HG02840 (cell line): ENCODE data around the gene BACH2.

ENCODE experiments used
- ATAC-seq: cut with Tn5 transposase; IDR thresholded peaks from one replicate; pipeline ENCODE4 v1.9.1; 2021; ENCODE audit warnings: mild to moderate bottlenecking, moderate library complexity, moderate number of reproducible peaks; ENCODE audit not compliant: unreplicated experiment, low FRiP score

The BACH2 gene

DNA sequence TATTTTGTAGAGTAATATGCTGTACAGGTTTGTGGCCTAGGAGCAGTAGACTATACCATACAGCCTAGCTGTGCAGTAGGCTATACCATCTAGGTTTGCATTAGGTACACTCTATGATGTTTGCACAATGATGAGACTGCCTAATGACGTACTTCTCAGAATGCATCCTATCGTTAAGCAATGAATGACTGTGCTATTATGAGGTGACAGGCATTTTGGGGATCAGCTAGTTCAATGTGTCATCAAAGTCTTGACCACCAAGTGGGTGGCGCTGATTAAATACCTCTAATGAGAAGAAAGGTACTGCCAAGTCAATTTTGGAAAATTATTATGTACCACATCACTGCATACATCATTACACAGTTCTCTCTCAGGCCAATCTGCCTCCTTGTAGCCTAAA lies 190.2 kb downstream of the BACH2 start:
- ATAC-seq, result no peak

DNA sequence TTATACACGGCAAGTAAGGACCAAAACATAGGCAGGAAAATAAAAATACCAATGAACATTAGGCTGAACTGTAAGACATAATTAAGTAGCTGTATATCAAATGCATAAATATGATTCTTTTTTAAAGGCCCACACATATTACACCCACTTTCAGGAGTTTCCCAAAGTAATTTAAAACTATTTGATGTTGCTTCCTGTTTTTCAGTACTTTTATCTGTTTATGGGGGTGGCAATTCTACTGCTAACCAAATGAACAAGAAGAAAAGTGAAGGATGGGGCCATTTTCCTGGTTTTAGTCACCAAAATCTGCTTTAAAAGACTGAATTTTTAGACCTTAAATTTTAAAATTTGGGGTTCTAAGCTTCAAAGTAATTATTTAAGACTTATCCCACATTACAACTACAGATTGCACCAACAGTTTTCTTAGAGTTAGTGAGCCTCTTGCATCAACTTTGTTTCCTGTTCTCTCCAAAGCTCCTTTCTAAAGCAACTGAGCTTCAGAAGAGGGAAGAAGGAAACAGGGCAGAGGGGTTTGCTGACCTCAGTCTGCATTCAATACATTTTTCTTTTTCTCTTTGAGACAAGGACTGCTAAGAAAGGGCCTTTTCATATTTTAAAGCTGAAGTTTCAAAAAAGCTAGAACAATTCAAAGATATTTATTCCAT lies 191.0 kb downstream of the BACH2 start:
- no peak for ATAC-seq

DNA sequence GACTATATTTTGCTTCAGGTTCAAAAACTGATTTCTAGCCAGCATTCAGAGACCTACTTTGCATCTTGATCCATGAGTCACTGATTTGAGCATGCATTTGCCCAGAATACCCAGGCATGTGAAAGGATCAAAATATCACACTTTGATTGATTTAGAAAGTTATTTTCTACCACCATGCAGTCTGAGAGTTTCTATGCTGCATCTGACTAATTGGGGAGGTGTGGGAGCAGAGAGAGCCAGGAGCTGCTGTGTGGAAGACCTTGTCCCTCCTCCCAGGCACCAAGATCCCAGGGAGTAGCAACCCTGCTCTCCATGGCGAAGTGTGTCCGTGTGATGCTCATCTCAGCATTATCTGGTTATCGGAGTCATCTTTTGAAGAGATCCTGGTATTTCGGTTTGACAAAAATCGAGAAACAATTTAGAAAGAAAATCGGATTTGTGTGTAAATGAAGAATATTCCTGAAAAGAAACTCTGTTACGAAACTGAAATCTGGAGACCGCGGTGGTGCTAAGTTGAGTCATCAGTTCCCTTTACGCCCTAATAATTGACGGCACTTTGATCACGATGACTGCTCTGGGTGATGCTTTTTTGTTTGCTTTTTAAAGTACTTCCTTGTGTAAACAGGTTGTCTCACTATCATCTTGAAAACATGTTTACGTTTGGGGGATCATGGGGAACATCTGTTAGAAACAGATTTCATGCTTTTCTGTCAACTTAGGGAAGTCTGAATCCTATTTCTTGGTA lies 193.4 kb downstream of the BACH2 start:
- ATAC-seq, result peak; percentile 72

DNA sequence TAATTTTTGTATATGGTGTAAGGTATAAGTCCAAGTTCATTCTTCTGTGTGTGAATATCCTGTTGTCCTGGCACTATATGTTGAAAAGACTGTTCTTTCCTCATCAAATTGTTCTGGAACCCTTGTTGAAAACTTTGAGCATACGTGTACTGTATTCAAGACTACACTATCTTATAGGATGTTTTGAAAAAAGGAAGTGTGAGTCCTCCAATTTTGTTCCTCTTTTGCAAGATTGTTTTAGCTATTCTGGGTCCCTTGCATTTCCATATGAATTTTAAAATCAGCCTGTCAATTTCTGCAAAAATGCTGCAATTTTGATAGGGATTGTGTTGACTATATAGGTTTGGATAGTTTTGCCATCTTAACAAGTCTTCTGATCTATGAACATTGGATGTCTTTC lies 195.2 kb downstream of the BACH2 start:
- ATAC-seq, result no peak

DNA sequence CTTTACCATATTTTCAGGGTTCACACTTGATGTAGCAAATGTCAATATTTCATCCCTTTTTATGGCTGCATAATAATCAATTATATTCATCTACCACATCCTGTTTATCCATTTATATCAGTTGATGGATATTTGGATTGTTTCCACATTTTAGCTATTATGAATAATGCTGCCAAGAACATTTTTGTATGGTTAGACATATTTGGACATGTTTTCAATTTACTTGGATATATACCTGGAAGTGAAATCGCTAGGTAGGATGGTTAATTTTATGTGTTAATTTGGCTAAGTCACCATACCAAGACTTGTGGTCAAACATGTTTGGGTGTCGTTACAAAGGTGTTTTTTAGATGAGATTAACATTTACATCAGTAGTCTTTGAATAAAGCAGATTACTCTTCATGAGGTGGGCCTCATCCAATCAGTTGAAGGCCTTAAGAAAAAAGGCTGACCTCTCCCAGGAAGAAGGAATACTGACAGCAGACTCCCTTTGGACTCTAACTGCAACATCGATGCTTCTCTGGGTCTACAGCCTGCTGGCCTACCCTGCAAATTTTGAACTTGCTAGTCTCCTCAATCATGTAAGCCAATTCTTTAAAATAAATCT lies 196.5 kb downstream of the BACH2 start:
- ATAC-seq, result no peak

DNA sequence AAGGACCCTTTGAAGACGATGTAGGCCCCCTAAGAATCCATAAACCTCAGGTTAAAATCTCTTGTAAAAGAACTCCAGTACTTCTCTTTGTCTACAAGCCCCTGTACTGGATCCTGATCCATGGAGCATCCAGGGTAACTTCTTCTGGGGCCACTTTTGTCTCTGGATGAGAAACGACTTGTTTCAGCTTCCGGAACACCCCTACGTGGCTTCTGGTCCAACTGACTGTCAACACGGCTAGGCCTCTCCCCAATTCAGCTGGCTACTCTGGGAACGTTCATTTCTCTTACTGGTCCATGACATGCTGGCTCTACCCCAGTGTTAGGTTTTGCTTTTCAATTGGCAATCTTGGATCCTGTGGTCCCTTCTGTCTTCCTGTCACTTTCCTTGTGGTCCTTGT lies 198.0 kb downstream of the BACH2 start:
- ATAC-seq, result no peak

DNA sequence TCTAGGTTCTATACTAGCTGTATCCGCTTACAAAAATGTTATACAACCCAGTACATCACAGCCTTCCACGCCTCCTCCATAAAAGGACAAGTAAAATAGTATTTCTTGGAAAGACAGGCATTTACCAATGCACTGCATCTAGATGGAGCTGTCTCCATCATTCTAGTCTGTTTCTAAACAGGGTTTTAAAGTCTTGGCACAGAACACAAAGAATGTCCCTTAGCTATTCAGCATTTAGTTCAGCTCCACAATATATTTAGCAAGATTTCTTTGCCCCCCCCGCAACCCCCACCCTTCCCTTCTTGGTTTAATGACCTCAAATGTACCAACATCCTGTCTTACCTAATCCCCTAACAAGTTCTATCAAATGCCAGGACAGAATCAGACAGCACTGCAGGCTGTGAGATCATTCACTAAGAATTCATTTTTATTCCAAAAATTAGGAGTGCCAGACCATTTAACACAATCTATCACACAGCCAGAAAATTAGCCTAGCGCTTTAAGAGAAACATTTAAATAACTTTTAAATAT lies 198.6 kb downstream of the BACH2 start:
- ATAC-seq, result no peak

DNA sequence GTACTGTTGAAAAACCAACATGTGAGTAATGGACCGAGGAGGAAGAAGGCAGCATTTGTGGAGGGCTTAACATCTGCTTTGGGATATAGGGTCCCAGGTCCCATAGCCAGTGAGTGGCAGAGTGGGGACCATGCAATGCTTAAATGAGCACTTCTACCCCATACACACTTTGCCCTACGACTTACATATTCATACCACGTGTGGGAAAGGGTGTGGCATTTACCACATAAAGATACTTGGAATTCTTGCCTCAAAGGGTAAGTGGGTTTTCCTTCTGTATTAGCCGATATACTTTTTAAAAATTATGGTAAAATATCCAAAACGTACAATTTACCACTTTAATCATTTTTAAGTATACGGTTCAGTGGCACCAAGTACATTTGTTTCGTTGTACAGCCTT lies 199.3 kb downstream of the BACH2 start:
- ATAC-seq, result no peak

DNA sequence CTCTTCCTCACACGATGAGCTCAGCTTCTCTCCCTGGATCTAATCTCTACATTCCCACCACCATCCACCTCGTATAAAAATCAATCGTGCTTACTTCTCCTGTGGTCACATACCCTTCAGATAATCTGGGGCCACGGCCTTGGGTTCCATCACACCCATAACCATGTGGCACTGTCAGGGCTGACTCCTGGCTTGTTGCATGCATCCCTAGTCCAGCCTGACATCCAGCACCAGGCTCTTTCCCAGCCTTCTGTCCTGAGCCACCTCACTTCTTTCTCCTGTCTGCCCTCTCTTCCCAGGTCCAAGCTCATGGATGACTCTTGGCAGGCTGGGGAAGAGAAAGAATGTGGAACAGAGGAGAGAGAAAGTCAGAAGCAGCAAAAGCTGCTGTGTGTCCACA lies 199.8 kb downstream of the BACH2 start:
- ATAC-seq, result no peak

DNA sequence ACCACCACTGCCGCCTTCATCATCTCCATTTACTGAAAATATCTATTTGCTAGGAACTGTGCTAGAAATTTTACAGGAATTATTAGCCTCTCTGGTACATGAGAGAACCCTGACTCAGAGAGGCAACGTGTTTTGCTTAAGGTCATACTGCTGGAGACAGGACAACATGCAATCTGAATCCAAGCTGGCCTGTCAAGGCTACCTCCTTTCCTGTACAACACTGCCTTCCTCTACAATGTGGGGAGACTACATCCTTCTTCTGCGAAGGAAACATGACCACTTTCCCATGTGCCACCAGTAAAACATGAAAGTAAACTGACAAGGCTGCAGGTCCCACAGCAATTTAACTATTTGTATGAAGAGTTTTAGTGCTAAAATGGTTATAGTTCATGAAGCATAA lies 200.9 kb downstream of the BACH2 start:
- ATAC-seq, result no peak

DNA sequence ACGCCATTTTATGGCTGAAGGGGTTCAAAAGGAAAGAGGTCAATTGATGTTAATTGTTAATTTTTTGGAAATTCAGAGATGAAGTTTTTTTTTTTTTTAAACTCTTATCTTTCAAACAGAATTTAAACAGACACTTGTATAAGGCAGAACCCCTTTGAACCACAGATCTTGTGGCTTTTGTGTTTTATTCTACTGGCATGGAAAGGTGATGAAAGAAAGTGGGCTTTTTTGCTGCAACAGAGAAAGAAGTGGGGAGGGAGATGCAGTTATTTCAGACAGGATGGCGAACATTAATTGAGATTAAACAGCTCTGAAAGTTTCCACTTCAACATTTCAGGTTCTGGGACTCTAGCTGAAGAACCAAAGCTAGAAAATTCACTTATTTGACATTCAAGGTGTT lies 201.5 kb downstream of the BACH2 start:
- ATAC-seq, result no peak

DNA sequence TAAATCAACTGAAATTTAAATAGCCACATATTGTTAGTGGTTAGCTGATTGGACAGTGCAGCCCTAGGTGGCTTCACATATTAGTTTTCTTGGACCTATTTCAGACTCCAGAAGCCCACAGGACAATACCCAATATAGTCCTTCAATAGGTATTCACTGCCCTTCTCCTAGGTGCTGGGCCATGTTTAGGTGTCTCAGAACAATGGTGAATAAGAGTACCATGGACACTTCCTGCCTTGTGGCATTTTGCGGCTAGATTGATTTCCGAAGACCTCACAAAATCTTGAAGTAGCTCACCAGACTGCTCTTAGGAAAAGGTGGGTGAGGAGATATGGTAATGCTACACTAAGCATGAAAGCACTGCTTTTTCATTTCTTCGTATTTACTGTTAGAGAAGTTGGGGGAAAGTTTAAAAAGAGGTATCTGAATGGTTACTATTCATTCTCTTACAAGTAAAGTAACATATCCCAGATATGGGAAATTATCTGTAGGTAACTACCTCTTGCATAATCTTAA lies 203.0 kb downstream of the BACH2 start:
- no peak for ATAC-seq

DNA sequence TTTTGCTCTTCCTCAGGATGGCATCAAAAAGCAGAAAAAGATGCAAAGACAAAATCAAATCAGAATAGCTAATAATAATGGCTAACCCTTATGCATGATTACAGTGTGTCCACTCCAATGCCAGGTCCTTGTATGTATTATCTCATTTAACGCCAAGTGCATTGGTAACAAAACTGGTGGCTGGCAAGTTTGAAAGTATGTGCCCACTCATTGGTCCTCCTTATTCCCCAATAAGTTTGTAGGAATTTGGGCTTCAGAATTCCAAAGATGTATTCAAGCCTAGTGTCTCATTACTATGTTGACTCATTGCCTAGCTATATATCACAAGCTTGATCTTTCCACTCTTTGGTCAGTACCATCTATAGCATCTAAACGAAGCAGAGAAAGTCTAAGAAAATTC lies 205.8 kb downstream of the BACH2 start:
- no peak for ATAC-seq

DNA sequence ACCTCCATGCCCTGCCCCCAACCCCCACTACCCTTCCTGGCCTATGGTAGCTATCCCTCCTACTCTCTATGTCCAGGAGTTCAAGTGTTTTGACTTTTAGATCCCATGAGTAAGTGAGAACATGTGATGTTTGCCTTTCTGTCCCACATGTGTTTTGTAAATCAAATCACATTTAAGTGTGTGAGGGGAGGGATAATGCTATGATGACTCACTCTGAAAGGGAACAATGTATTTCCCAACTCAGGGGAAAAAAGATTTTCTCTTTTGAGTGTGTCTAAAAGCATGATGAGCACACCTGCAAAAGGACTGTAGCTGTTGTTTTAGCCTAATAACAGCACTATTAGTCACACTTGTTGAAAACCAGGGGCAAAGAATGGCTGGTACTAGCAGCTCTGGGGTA lies 208.6 kb downstream of the BACH2 start:
- ATAC-seq, result no peak

DNA sequence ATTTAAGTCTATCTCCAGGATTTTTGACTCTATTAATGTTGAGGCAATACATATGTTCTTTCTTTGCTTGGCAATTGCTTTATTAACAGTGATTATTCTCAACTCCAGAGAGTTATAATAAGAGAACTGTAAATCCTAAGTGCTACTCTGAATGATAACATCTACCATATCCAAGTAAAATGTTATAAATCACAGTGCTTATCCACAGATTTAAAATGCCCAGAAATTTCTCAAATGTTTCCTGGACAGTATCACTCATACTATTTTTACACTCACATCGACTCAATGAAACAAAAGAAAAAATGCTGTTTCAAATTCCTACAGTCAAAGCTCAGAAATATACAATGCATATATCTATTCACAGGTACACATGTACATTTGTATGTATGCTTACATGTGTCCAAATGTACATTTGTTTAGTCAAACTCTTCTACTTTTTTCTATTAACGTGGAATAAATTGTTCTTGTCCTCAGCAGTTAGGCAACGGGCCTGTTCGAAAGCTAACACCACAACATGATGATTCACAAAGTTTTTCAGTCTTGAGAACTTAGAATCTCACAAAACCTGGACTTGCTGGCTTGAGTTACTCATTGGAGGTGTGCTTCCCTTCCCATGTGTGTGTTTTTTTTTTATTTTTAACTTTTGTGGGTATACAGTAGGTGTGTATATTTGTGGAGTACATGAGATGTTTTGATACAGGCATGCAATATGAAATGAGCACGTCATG lies 209.4 kb downstream of the BACH2 start:
- no peak for ATAC-seq

DNA sequence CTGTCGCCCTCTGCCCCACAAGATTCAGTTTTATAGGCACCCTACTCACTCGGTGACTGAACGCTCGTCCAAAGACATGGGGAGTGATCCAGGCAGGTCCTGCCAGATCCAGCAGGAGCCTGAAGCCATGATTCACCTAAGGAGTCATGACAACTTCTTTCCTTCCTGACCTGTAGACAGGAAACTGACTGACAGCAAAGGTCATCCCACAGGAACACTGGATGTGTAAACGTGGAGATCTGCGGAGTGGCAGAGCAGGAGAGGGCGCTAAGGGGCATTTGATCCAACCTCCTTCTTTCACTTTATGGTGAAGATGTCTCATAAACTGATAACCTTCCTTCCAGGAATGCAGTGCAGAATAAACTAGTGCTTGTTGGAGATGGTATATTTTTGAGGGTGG lies 210.1 kb downstream of the BACH2 start:
- ATAC-seq, result no peak

DNA sequence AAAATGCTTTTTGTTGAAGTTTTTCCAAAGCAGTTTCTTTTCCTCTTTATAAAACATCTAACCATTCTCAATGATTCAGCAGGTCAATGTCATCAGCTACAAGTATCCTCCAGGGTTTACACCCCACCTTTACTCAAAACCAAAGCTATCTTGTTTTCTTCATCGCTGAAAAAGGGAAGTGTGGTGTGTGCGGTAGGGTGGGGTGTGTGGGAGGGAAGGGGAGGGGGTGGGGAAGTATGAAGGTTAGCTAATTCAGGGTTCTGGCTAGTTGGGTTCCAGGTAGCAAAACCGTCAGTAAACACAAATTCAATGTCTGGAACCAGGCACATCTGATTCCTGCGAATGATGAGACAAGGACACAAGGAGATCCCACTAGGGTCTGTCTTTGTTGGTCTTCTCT lies 212.8 kb downstream of the BACH2 start:
- ATAC-seq, result no peak

DNA sequence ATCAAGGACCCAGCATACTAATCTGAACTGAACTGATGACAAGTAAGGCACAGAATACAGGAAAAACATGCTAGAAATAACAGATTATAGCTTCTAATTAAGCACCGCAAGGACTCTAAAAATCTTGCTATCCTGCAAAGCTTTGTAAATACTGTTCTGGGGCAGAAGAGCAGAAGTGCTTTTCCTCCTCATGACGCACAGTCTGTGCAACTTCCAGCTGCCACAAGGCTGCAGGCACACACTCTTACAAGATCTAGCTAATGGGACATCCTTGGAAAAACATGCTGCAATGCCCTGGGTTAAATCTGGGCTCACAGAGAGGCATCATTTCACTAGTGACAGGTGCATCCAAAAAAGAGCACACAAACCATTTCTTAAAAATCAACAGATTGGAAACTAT lies 213.8 kb downstream of the BACH2 start:
- ATAC-seq, result no peak

DNA sequence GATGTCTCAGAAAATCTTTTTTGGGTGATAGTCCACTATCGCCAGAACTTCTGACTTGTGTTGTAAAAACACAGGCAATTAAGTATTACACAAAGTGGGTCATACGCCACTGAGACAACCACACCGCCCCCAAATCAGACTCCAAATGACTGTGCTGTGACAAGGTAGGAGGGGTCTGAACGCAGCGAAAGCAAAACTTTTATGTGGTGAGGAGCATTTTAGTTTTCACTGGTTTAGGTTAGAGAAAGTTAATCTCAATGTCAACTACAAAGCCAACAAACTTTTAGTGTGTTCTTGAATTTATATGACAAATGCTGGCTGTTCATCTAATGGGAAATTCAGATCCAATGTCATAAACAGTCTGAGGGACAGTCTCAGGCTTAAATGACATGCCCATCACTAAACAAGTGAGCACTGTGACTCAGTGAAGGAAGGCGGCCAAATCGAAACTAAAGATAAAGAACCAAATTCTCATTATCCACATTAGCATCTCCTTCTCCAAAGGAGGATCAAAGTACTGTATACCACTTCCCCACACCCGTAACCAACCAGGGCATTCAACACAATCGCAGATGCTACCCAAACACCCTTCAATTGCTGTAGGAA lies 215.7 kb downstream of the BACH2 start:
- ATAC-seq, result peak; percentile 73
